PC-3 (cell line): Measurements from ENCODE around the gene C15orf39.
"Not testable (repeated sequence)": the region's sequence is repeated elsewhere in the genome, so short reads cannot be mapped to it uniquely, and the experiment has no call there.

Experiments
- EZH2 ChIP-seq: fragments of 300-600 bp; sonication (generic); IDR thresholded peaks from one replicate; pipeline ENCODE4 v1.6.1; 2017; ENCODE audit warnings: antibody characterized with exemption, mild to moderate bottlenecking, low read length; ENCODE audit not compliant: unreplicated experiment
- EZH2phosphoT487 ChIP-seq: fragments of 300-600 bp; sonication (generic); IDR thresholded peaks from 2 replicates; pipeline ENCODE4 v1.6.1; 2018; ENCODE audit warnings: mild to moderate bottlenecking, antibody characterized with exemption, low read length, borderline replicate concordance
- TF ChIP-seq, protein P1 (sequence below): fragments of 300-600 bp; sonication (generic); conservative IDR thresholded peaks from 2 replicates; pipeline ENCODE4 v1.5.1; 2017; ENCODE audit warnings: antibody characterized with exemption, low read depth, mild to moderate bottlenecking, low read length

DNA sequence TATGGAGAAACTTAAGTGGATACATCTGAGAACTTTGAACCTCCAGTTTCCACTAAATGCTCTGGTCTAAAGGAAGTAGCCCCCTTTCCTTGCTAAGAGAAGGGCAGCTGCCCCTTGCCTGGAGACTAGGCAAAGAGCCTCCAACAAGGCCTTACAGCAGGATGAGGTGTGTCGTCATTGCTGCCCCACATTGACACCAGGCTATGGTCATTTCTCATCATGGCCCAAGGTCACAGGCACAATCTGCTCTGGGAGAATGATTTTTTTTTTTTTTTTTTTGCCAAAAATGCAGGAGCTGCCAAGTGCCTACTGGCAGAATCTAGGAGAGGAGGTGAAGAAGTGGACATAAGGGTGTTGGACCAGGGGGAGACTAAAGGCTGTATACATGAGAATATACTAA is 44.1 kb downstream of the C15orf39 start:
- TF ChIP-seq, protein P1, sequence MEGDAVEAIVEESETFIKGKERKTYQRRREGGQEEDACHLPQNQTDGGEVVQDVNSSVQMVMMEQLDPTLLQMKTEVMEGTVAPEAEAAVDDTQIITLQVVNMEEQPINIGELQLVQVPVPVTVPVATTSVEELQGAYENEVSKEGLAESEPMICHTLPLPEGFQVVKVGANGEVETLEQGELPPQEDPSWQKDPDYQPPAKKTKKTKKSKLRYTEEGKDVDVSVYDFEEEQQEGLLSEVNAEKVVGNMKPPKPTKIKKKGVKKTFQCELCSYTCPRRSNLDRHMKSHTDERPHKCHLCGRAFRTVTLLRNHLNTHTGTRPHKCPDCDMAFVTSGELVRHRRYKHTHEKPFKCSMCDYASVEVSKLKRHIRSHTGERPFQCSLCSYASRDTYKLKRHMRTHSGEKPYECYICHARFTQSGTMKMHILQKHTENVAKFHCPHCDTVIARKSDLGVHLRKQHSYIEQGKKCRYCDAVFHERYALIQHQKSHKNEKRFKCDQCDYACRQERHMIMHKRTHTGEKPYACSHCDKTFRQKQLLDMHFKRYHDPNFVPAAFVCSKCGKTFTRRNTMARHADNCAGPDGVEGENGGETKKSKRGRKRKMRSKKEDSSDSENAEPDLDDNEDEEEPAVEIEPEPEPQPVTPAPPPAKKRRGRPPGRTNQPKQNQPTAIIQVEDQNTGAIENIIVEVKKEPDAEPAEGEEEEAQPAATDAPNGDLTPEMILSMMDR: not testable (repeated sequence)
- not testable (repeated sequence) for TF ChIP-seq EZH2phosphoT487, EZH2
